PC-3 (cell line): Measurements from ENCODE around the gene CNPY1.

Experiments
- EZH2 ChIP-seq: fragments of 300-600 bp; sonication (generic); IDR thresholded peaks from one replicate; pipeline ENCODE4 v1.6.1; 2017; ENCODE audit warnings: antibody characterized with exemption, mild to moderate bottlenecking, low read length; ENCODE audit not compliant: unreplicated experiment
- EZH2phosphoT487 ChIP-seq: fragments of 300-600 bp; sonication (generic); IDR thresholded peaks from 2 replicates; pipeline ENCODE4 v1.6.1; 2018; ENCODE audit warnings: mild to moderate bottlenecking, antibody characterized with exemption, low read length, borderline replicate concordance
- TF ChIP-seq, protein P1 (sequence below): fragments of 300-600 bp; sonication (generic); conservative IDR thresholded peaks from 2 replicates; pipeline ENCODE4 v1.5.1; 2017; ENCODE audit warnings: antibody characterized with exemption, low read depth, mild to moderate bottlenecking, low read length

DNA sequence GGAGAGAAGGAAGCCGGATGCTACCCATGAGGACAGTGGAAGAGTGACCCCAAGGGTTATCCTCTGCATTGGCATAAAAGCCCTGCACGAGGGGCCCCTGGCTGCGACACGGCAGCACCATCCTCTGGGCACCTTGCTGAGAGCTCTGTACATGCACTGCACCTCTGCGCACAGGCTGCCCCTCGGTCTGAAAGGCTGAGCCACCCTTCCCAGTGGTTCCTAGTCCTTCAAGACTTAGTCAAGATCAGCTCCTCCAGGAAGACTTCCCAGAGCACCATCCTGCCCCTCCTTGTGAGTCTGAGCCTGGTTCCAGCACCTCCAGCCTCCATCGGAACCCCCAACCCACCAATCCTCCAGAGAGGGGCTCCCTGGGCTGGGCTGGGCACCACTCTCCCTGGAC is 37.9 kb upstream of the CNPY1 start:
- TF ChIP-seq EZH2 = no peak
- TF ChIP-seq, protein P1, sequence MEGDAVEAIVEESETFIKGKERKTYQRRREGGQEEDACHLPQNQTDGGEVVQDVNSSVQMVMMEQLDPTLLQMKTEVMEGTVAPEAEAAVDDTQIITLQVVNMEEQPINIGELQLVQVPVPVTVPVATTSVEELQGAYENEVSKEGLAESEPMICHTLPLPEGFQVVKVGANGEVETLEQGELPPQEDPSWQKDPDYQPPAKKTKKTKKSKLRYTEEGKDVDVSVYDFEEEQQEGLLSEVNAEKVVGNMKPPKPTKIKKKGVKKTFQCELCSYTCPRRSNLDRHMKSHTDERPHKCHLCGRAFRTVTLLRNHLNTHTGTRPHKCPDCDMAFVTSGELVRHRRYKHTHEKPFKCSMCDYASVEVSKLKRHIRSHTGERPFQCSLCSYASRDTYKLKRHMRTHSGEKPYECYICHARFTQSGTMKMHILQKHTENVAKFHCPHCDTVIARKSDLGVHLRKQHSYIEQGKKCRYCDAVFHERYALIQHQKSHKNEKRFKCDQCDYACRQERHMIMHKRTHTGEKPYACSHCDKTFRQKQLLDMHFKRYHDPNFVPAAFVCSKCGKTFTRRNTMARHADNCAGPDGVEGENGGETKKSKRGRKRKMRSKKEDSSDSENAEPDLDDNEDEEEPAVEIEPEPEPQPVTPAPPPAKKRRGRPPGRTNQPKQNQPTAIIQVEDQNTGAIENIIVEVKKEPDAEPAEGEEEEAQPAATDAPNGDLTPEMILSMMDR = no peak
- TF ChIP-seq EZH2phosphoT487 = no peak
